IMR-90 (cell line): ENCODE results near the gene ARHGAP18. TPM values are rescaled to one million over a fixed set of nuclear protein-coding genes. Genes with fewer than 3 reads are reported as not detected.

Source experiments
- ATAC-seq: fragments of 200-7000 bp; cut with Tn5 transposase; 2 replicates; pipeline ENCODE4 v1.9.1; 2020; ENCODE audit warnings: low read depth, mild to moderate bottlenecking, moderate library complexity
- BruUV-seq: library from RNA; stranded (reverse); fragments of 400-500 nt; replicated peaks from 2 replicates; lab custom pipeline; 2021; lab: Mats Ljungman, UMichigan
- CTCF ChIA-PET: fragments of 300-600 bp; formaldehyde crosslinking; extraction: SDS; loops from one replicate; lab custom pipeline; 2021; ENCODE audit warnings: antibody characterized with exemption; lab: Yijun Ruan, JAX
- POLR2A ChIA-PET: fragments of 300-600 bp; sonication (Branson Sonifier 250); formaldehyde crosslinking; loops from one replicate; lab custom pipeline; 2022; ENCODE audit warnings: antibody characterized with exemption; ENCODE audit not compliant: unreplicated experiment; lab: Charles Lee
- DNase-seq: peaks from one replicate; pipeline ENCODE4 v3.0.0; 2013
- H2AFZ ChIP-seq: replicated peaks from 2 replicates; pipeline ENCODE3; 2013; ENCODE audit warnings: low read length, mild to moderate bottlenecking; ENCODE audit not compliant: poor library complexity
- H2AK5ac ChIP-seq: 2 replicates; pipeline ENCODE4 v1.6.1; 2013; ENCODE audit warnings: low read depth, low read length, inconsistent platforms
- H2AK9ac ChIP-seq: replicated peaks from 2 replicates; pipeline ENCODE3; 2013; ENCODE audit warnings: mild to moderate bottlenecking, low read depth, low read length, moderate library complexity; ENCODE audit not compliant: poor library complexity
- H2BK120ac ChIP-seq: 2 replicates; pipeline ENCODE4 v1.6.1; 2013; ENCODE audit warnings: low read depth, low read length, inconsistent platforms
- H2BK15ac ChIP-seq: 3 replicates; pipeline ENCODE4 v1.6.1; 2013; ENCODE audit warnings: low read depth, low read length, inconsistent platforms
- H2BK20ac ChIP-seq: 2 replicates; pipeline ENCODE4 v1.6.1; 2013; ENCODE audit warnings: low read depth, mild to moderate bottlenecking, inconsistent platforms, low read length, moderate library complexity
- H2BK5ac ChIP-seq: 2 replicates; pipeline ENCODE4 v1.6.1; 2013; ENCODE audit warnings: mild to moderate bottlenecking, low read depth, low read length, inconsistent platforms; ENCODE audit not compliant: poor library complexity, severe bottlenecking
- H3K14ac ChIP-seq: replicated peaks from 2 replicates; pipeline ENCODE4 v1.6.1; 2013; ENCODE audit warnings: low read depth, low read length, inconsistent platforms
- H3K18ac ChIP-seq: 2 replicates; pipeline ENCODE4 v1.6.1; 2013; ENCODE audit warnings: low read depth, low read length, control low read depth
- H3K23ac ChIP-seq: 2 replicates; pipeline ENCODE4 v1.6.1; 2013; ENCODE audit warnings: low read depth, low read length, inconsistent platforms
- H3K27ac ChIP-seq: 2 replicates; pipeline ENCODE4 v1.5.1; 2013; ENCODE audit warnings: mild to moderate bottlenecking, control low read depth, low read length; ENCODE audit not compliant: insufficient read depth
- H3K27me3 ChIP-seq: 2 replicates; pipeline ENCODE4 v1.6.1; 2013; ENCODE audit warnings: low read length; ENCODE audit not compliant: control insufficient read depth, insufficient read depth
- H3K36me3 ChIP-seq: 2 replicates; pipeline ENCODE4 v1.6.1; 2013; ENCODE audit warnings: low read length, mixed read lengths; ENCODE audit not compliant: control insufficient read depth, insufficient read depth
- H3K4ac ChIP-seq: 2 replicates; pipeline ENCODE4 v1.6.1; 2013; ENCODE audit warnings: low read depth, low read length, inconsistent platforms
- H3K4me1 ChIP-seq: 2 replicates; pipeline ENCODE4 v1.6.1; 2013; ENCODE audit warnings: low read length, mixed read lengths; ENCODE audit not compliant: control insufficient read depth, insufficient read depth
- H3K4me2 ChIP-seq: 2 replicates; pipeline ENCODE4 v1.6.1; 2013; ENCODE audit warnings: low read depth, mild to moderate bottlenecking, control low read depth, low read length, moderate library complexity
- H3K4me3 ChIP-seq: 2 replicates; pipeline ENCODE4 v1.5.1; 2013; ENCODE audit warnings: low read depth, mild to moderate bottlenecking, control low read depth, low read length, moderate library complexity; ENCODE audit not compliant: insufficient read depth
- H3K56ac ChIP-seq: 2 replicates; pipeline ENCODE4 v1.6.1; 2013; ENCODE audit warnings: low read length, inconsistent platforms; ENCODE audit not compliant: insufficient read depth; ENCODE audit errors: extremely low read depth
- H3K79me1 ChIP-seq, 2 experiments: 2 replicates each; pipeline ENCODE4 v1.6.1; 2013; ENCODE audit warnings: low read length in 2 of 2, inconsistent platforms in 1 of 2, low read depth in 1 of 2
- H3K9ac ChIP-seq: 2 replicates; pipeline ENCODE4 v1.6.1; 2013; ENCODE audit warnings: low read depth, low read length, control low read depth
- H3K9me1 ChIP-seq: 2 replicates; pipeline ENCODE4 v1.6.1; 2013; ENCODE audit warnings: low read length, inconsistent platforms; ENCODE audit not compliant: insufficient read depth
- H3K9me3 ChIP-seq: 2 replicates; pipeline ENCODE4 v1.6.1; 2013; ENCODE audit warnings: low read length; ENCODE audit not compliant: control insufficient read depth, insufficient read depth
- H4K20me1 ChIP-seq: 2 replicates; pipeline ENCODE4 v1.6.1; 2013; ENCODE audit warnings: low read length, inconsistent platforms; ENCODE audit not compliant: insufficient read depth
- H4K5ac ChIP-seq: 2 replicates; pipeline ENCODE4 v1.6.1; 2013; ENCODE audit warnings: mild to moderate bottlenecking, low read depth, low read length, control low read depth
- H4K8ac ChIP-seq, 2 experiments: 2 replicates each; pipeline ENCODE4 v1.6.1; 2013; ENCODE audit warnings: low read depth in 2 of 2, low read length in 2 of 2, control low read depth in 1 of 2, inconsistent platforms in 1 of 2
- H4K91ac ChIP-seq: 2 replicates; pipeline ENCODE4 v1.6.1; 2013; ENCODE audit warnings: low read depth, low read length, inconsistent platforms; ENCODE audit not compliant: insufficient read depth
- BHLHE40 ChIP-seq: fragments of 150-350 bp; IDR thresholded peaks from 2 replicates; pipeline ENCODE4 v1.6.1; 2016; ENCODE audit warnings: mild to moderate bottlenecking, low read depth, low read length
- CEBPB ChIP-seq: IDR thresholded peaks from 2 replicates; pipeline ENCODE4 v1.6.1; 2012; ENCODE audit warnings: low read depth, low read length, improper control_type of control experiment
- FOS ChIP-seq: fragments of 150-350 bp; IDR thresholded peaks from 2 replicates; pipeline ENCODE4 v1.6.1; 2016; ENCODE audit warnings: low read depth, low read length
- MAFK ChIP-seq: IDR thresholded peaks from 2 replicates; pipeline ENCODE4 v1.6.1; 2012; ENCODE audit warnings: low read depth, low read length, improper control_type of control experiment
- MAZ ChIP-seq: IDR thresholded peaks from 2 replicates; pipeline ENCODE4 v1.6.1; 2012; ENCODE audit warnings: low read depth, mild to moderate bottlenecking, low read length, improper control_type of control experiment, moderate library complexity, borderline replicate concordance
- MXI1 ChIP-seq: IDR thresholded peaks from 2 replicates; pipeline ENCODE4 v1.6.1; 2012; ENCODE audit warnings: low read depth, mild to moderate bottlenecking, low read length, moderate library complexity, borderline replicate concordance
- NFE2L2 ChIP-seq: fragments of 150-350 bp; IDR thresholded peaks from 2 replicates; pipeline ENCODE4 v1.6.1; 2016; ENCODE audit warnings: low read depth, mild to moderate bottlenecking, low read length
- POLR2A ChIP-seq: IDR thresholded peaks from 2 replicates; pipeline ENCODE4 v1.6.1; 2012; ENCODE audit warnings: mild to moderate bottlenecking, low read depth, low read length
- RAD21 ChIP-seq: IDR thresholded peaks from 2 replicates; pipeline ENCODE4 v1.6.1; 2012; ENCODE audit warnings: low read length, improper control_type of control experiment
- SMC3 ChIP-seq: fragments of 150-350 bp; IDR thresholded peaks from 2 replicates; pipeline ENCODE4 v1.6.1; 2016; ENCODE audit warnings: low read depth, mild to moderate bottlenecking, antibody characterized with exemption, low read length, moderate library complexity
- WGBS, 2 experiments: methylation state at CpG; one replicate each; pipeline versions ENCODE4 v1.1.5 to v1.1.7; 2013; ENCODE audit warnings: missing lambda C conversion rate in 2 of 2; ENCODE audit not compliant: insufficient read length in 1 of 2; ENCODE audit errors: extremely low coverage in 2 of 2; 5-methylcytosine and 5-hydroxymethylcytosine counted together
- dilution Hi-C: fragments of 300-500 bp; cut with HindIII; formaldehyde crosslinking; loops from one replicate; pipeline ENCODE4 v1.14.3; 2018; ENCODE audit warnings: low sequenced_read_pairs; ENCODE audit not compliant: unreplicated experiment
- in situ Hi-C: fragments of 300-500 bp; cut with MboI; formaldehyde crosslinking; loops from 3 replicates; pipeline ENCODE4 v1.14.3; 2019; ENCODE audit warnings: low sequenced_read_pairs, inconsistent platforms, mixed read lengths
- intact Hi-C: fragments of 100-400 bp; cut with micrococcal nuclease; formaldehyde crosslinking; loops from 2 replicates; pipeline ENCODE4 v1.10.0; 2022
- polyA plus RNA-seq, 3 experiments: library from polyadenylated mRNA; depleted of rRNA; stranded (reverse); fragments of >200 nt; gene quantifications; 2 replicates each; pipeline ENCODE4 v1.2.3, GENCODE V29; 2012; ENCODE audit warnings: low replicate concordance in 1 of 3
- total RNA-seq: library from RNA; depleted of rRNA; stranded (reverse); fragments of >200 nt; gene quantifications from 2 replicates; pipeline ENCODE4 v1.2.3, GENCODE V29; 2012
- TF ChIP-seq, protein P1 (sequence below): conservative IDR thresholded peaks from 2 replicates; pipeline ENCODE4 v1.5.1; 2012; ENCODE audit warnings: mild to moderate bottlenecking, low read depth, low read length, improper control_type of control experiment
- TF ChIP-seq, protein P2 (sequence below): fragments of 150-350 bp; IDR thresholded peaks from 2 replicates; pipeline ENCODE4 v1.6.1; 2017; ENCODE audit warnings: mild to moderate bottlenecking, antibody characterized with exemption, low read length, low read depth

ARHGAP18 gene
- total and polyA plus RNA-seq, 2 of the 4 experiments (the other 2 are of a cell fraction) = 6.2 to 17.0 TPM

DNA sequence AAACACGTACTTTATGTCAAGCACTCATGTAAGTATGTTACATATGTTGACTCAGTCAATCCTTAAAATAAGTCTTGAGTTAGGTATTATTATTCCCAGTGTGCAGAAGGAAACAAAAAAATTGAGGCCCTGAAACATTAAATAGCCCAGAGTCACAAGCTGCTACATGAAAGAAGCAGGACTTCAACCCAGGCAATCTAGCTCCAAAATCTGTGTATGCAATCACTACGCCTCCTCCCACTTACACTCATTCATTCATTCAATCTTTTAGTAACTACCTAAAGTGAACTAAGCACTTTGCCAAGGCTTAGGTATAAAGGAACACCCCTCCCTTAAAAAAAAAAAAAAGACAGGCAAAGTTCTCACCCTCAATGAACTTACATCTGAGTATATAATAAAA lies 9.3 kb downstream of the ARHGAP18 start:
- H2BK20ac ChIP-seq = peak overlapping the region; percentile 74
- H2BK120ac ChIP-seq = peak overlapping the region; percentile 91
- CTCF ChIA-PET = interaction anchor here (1.0 kb wide), 1 partner anchor 10 kb away, joined by 3 read pairs; no protein-coding TSS in a partner anchor
- POLR2A ChIA-PET = no interaction called here
- TF ChIP-seq MAFK = no peak
- no peak for TF ChIP-seq MAZ
- TF ChIP-seq SMC3 = no peak
- TF ChIP-seq POLR2A = no peak
- no peak for TF ChIP-seq BHLHE40
- no peak for TF ChIP-seq CEBPB
- TF ChIP-seq, protein P1, sequence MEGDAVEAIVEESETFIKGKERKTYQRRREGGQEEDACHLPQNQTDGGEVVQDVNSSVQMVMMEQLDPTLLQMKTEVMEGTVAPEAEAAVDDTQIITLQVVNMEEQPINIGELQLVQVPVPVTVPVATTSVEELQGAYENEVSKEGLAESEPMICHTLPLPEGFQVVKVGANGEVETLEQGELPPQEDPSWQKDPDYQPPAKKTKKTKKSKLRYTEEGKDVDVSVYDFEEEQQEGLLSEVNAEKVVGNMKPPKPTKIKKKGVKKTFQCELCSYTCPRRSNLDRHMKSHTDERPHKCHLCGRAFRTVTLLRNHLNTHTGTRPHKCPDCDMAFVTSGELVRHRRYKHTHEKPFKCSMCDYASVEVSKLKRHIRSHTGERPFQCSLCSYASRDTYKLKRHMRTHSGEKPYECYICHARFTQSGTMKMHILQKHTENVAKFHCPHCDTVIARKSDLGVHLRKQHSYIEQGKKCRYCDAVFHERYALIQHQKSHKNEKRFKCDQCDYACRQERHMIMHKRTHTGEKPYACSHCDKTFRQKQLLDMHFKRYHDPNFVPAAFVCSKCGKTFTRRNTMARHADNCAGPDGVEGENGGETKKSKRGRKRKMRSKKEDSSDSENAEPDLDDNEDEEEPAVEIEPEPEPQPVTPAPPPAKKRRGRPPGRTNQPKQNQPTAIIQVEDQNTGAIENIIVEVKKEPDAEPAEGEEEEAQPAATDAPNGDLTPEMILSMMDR = no peak
- no peak for TF ChIP-seq RAD21
- no peak for TF ChIP-seq MXI1
- no peak for TF ChIP-seq FOS
- no peak for TF ChIP-seq NFE2L2
- TF ChIP-seq, protein P2, sequence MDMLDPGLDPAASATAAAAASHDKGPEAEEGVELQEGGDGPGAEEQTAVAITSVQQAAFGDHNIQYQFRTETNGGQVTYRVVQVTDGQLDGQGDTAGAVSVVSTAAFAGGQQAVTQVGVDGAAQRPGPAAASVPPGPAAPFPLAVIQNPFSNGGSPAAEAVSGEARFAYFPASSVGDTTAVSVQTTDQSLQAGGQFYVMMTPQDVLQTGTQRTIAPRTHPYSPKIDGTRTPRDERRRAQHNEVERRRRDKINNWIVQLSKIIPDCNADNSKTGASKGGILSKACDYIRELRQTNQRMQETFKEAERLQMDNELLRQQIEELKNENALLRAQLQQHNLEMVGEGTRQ = no peak
- dilution Hi-C loops = no loop called here
- peaks cover 34 to 61% of the 10 kb centered on the region in 2 experiments for H3K79me1 ChIP-seq
- peaks cover 11% of the 10 kb centered on the region for H3K4me1 ChIP-seq
- in situ Hi-C loops = no loop called here
- H3K9me1 ChIP-seq = peaks cover 7% of the 10 kb centered on the region
- H2BK5ac ChIP-seq = peak overlapping the region; percentile 46
- H4K91ac ChIP-seq = peak overlapping the region; percentile 21; the same call in 1 of the 2 replicates
- H3K4ac ChIP-seq = peak overlapping the region; percentile 47; the same call in 1 of the 2 replicates
- ATAC-seq = no peak
- H3K27ac ChIP-seq = no peak overlapping the region
- BruUV-seq = no TSS peak
- no peaks in the 10 kb centered on the region for H3K36me3 ChIP-seq
- H4K8ac ChIP-seq = peak overlapping the region in 1 of 2 experiments; percentile 81; a peak in 2 of 4 replicates
- no peak for DNase-seq
- no peak overlapping the region for H2AFZ ChIP-seq
- H4K20me1 ChIP-seq = no peaks in the 10 kb centered on the region
- H3K9me3 ChIP-seq = no peaks in the 10 kb centered on the region
- no peak overlapping the region for H3K4me2 ChIP-seq
- no CpG with 5 or more reads among the region's 2 CpGs for WGBS, 2 experiments
- no peak overlapping the region for H3K4me3 ChIP-seq
- peak overlapping the region; percentile 9; the same call in 2 of the 3 replicates for H2BK15ac ChIP-seq
- H2AK5ac ChIP-seq = peak overlapping the region; percentile 82
- H3K23ac ChIP-seq = peak overlapping the region; percentile 79; the same call in 1 of the 2 replicates
- no peak overlapping the region; the same call in 1 of the 2 replicates for H3K56ac ChIP-seq
- intact Hi-C loops = no loop called here
- H2AK9ac ChIP-seq = no peak overlapping the region
- H4K5ac ChIP-seq = peak overlapping the region; percentile 23; the same call in 1 of the 2 replicates
- H3K9ac ChIP-seq = no peak overlapping the region
- H3K27me3 ChIP-seq = no peaks in the 10 kb centered on the region
- peak overlapping the region; percentile 87; the same call in 1 of the 2 replicates for H3K14ac ChIP-seq
- peak overlapping the region; percentile 33; the same call in 1 of the 2 replicates for H3K18ac ChIP-seq
